ENCODE measurements around the gene ELAVL1. TPM values are rescaled to one million over a fixed set of nuclear protein-coding genes. Genes with fewer than 3 reads are reported as not detected.

Gene ELAVL1
- polyA plus RNA-seq, 1 experiment: 44.7 TPM

GRCh38 chr19:7983286-7983950 is 22.0 kb downstream of the ELAVL1 start:
- no peak for DNase-seq (ENCODE audit: low read depth, low spot score)
- CTCF ChIA-PET: interaction anchor here (2.5 kb wide), 1 partner anchor 19 kb away, joined by 7 read pairs; no protein-coding TSS in a partner anchor

GRCh38 chr19:7982651-7983099 is 22.8 kb downstream of the ELAVL1 start:
- ChIA-PET CTCF (interaction anchor here (2.5 kb wide), 1 partner anchor 20 kb away, joined by 7 read pairs; no protein-coding TSS in a partner anchor), POLR2A (no interaction called here)
- DNase-seq (ENCODE audit: low read depth, low spot score): no peak
- no peak overlapping the region for H3K4me3 ChIP-seq (ENCODE audit: low read depth, low read length)
- no peak for TF ChIP-seq CTCF (IDR thresholded peaks at IDR 0.05; ENCODE audit: low read depth, low read length)
- no peaks in the 10 kb centered on the region for H3K9me3 ChIP-seq (ENCODE audit: control insufficient read depth, insufficient read depth, low read length)
- H3K27me3 ChIP-seq (ENCODE audit: control insufficient read depth, insufficient read depth, low read length): no peaks in the 10 kb centered on the region
- H3K27ac ChIP-seq (ENCODE audit: low read depth, low read length): no peak overlapping the region

More at GRCh38 chr19:7983286-7983950, 22.0 kb downstream of the ELAVL1 start:
- no peak for TF ChIP-seq CTCF (IDR thresholded peaks at IDR 0.05; ENCODE audit: low read depth, low read length)
- Histone ChIP-seq H3K9me3 (ENCODE audit: control insufficient read depth, insufficient read depth, low read length) (no peaks in the 10 kb centered on the region), H3K27me3 (ENCODE audit: control insufficient read depth, insufficient read depth, low read length) (no peaks in the 10 kb centered on the region), H3K27ac (ENCODE audit: low read depth, low read length) (no peak overlapping the region), H3K4me3 (ENCODE audit: low read depth, low read length) (no peak overlapping the region)
- POLR2A ChIA-PET: no interaction called here

- H3K4me3 ChIP-seq (ENCODE audit: low read depth, low read length): no peak overlapping the region
- H3K27ac ChIP-seq (ENCODE audit: low read depth, low read length): no peak overlapping the region
- ChIA-PET CTCF (interaction anchor here (2.5 kb wide), 1 partner anchor 21 kb away, joined by 7 read pairs; no protein-coding TSS in a partner anchor), POLR2A (no interaction called here)
- no peak for DNase-seq (ENCODE audit: low read depth, low spot score)
- H3K9me3 ChIP-seq (ENCODE audit: control insufficient read depth, insufficient read depth, low read length): no peaks in the 10 kb centered on the region
- TF ChIP-seq CTCF (IDR thresholded peaks at IDR 0.05; ENCODE audit: low read depth, low read length): no peak
- no peaks in the 10 kb centered on the region for H3K27me3 ChIP-seq (ENCODE audit: control insufficient read depth, insufficient read depth, low read length)
These were observed 23.3 kb downstream of the ELAVL1 start for GRCh38 chr19:7982103-7982502.

GRCh38 chr19:7981661-7982060 is 23.8 kb downstream of the ELAVL1 start:
- ChIA-PET CTCF (interaction anchor here (2.5 kb wide), 1 partner anchor 21 kb away, joined by 7 read pairs; no protein-coding TSS in a partner anchor), POLR2A (no interaction called here)
- TF ChIP-seq CTCF (IDR thresholded peaks at IDR 0.05; ENCODE audit: low read depth, low read length): no peak
- Histone ChIP-seq H3K4me3 (ENCODE audit: low read depth, low read length) (no peak overlapping the region), H3K27ac (ENCODE audit: low read depth, low read length) (no peak overlapping the region), H3K27me3 (ENCODE audit: control insufficient read depth, insufficient read depth, low read length) (no peaks in the 10 kb centered on the region), H3K9me3 (ENCODE audit: control insufficient read depth, insufficient read depth, low read length) (no peaks in the 10 kb centered on the region)
- DNase-seq (ENCODE audit: low read depth, low spot score): no peak

GRCh38 chr19:7981199-7981598 is 24.2 kb downstream of the ELAVL1 start:
- TF ChIP-seq CTCF (IDR thresholded peaks at IDR 0.05; ENCODE audit: low read depth, low read length): no peak
- no peak overlapping the region for H3K27ac ChIP-seq (ENCODE audit: low read depth, low read length)
- no peaks in the 10 kb centered on the region for H3K27me3 ChIP-seq (ENCODE audit: control insufficient read depth, insufficient read depth, low read length)
- no peak overlapping the region for H3K4me3 ChIP-seq (ENCODE audit: low read depth, low read length)
- ChIA-PET POLR2A (no interaction called here), CTCF (interaction anchor here (0.6 to 1.3 kb wide), 3 partner anchors 11 to 37 kb away, joined by 3 to 4 read pairs (median 4); no protein-coding TSS in a partner anchor)
- H3K9me3 ChIP-seq (ENCODE audit: control insufficient read depth, insufficient read depth, low read length): no peaks in the 10 kb centered on the region
- no peak for DNase-seq (ENCODE audit: low read depth, low spot score)
